Caco-2 (cell line): Measurements from ENCODE around the gene DIP2B. TPM values are rescaled to one million over a fixed set of nuclear protein-coding genes. Genes with fewer than 3 reads are reported as not detected.

ENCODE experiments used
- BruUV-seq: library from RNA; stranded (reverse); fragments of 400-500 nt; replicated peaks from 2 replicates; lab custom pipeline; 2021; lab: Mats Ljungman, UMichigan
- CTCF ChIA-PET: fragments of 300-600 bp; sonication (Branson Sonifier 250); formaldehyde crosslinking; loops from one replicate; lab custom pipeline; 2022; ENCODE audit warnings: antibody characterized with exemption; lab: Charles Lee
- POLR2A ChIA-PET: fragments of 300-600 bp; sonication (Branson Sonifier 250); formaldehyde crosslinking; loops from one replicate; lab custom pipeline; 2022; ENCODE audit warnings: antibody characterized with exemption; lab: Charles Lee
- DNase-seq, 2 experiments: peaks; one replicate each; pipeline versions ENCODE4 v3.0.0 to v3.0.0-alpha.2; 2020 to 2022
- H3K27me3 ChIP-seq: replicated peaks from 2 replicates; pipeline ENCODE4 v1.6.0; 2011; ENCODE audit warnings: low read length; ENCODE audit not compliant: control insufficient read depth, insufficient read depth
- H3K36me3 ChIP-seq: 2 replicates; pipeline ENCODE4 v1.5.1; 2011; ENCODE audit warnings: low read length; ENCODE audit not compliant: control insufficient read depth, insufficient read depth
- H3K4me1 ChIP-seq: fragments of 250-450 bp; sonication (Bioruptor Pico); 2 replicates; pipeline ENCODE4 v1.5.1; 2020; ENCODE audit warnings: mild to moderate bottlenecking
- H3K4me3 ChIP-seq: 2 replicates; pipeline ENCODE4 v1.5.1; 2011; ENCODE audit warnings: low read depth, mild to moderate bottlenecking, control low read depth, low read length
- H3K9me3 ChIP-seq: fragments of 250-450 bp; sonication (Bioruptor Pico); 2 replicates; pipeline ENCODE4 v1.5.1; 2020; ENCODE audit warnings: mild to moderate bottlenecking, moderate library complexity
- H3K27ac Mint-ChIP-seq: one replicate; pipeline ENCODE4 v1.8.0; 2022; ENCODE audit warnings: mixed read lengths; ENCODE audit not compliant: unreplicated experiment
- H3K27me3 Mint-ChIP-seq: one replicate; pipeline ENCODE4 v1.8.0; 2022; ENCODE audit warnings: mixed read lengths; ENCODE audit not compliant: insufficient read depth, unreplicated experiment
- H3K36me3 Mint-ChIP-seq: one replicate; pipeline ENCODE4 v1.8.0; 2022; ENCODE audit warnings: mild to moderate bottlenecking, mixed read lengths; ENCODE audit not compliant: insufficient read depth, unreplicated experiment
- H3K4me1 Mint-ChIP-seq: one replicate; pipeline ENCODE4 v1.8.0; 2022; ENCODE audit warnings: low read depth, mixed read lengths; ENCODE audit not compliant: unreplicated experiment
- H3K4me3 Mint-ChIP-seq: one replicate; pipeline ENCODE4 v1.8.0; 2022; ENCODE audit warnings: mild to moderate bottlenecking, moderate library complexity, mixed read lengths; ENCODE audit not compliant: unreplicated experiment
- H3K9me3 Mint-ChIP-seq: one replicate; pipeline ENCODE4 v1.8.0; 2022; ENCODE audit warnings: mixed read lengths; ENCODE audit not compliant: unreplicated experiment
- intact Hi-C: fragments of 100-400 bp; cut with micrococcal nuclease; formaldehyde crosslinking; loops from one replicate; pipeline ENCODE4 v1.10.0; 2022; ENCODE audit not compliant: unreplicated experiment
- total RNA-seq: library from RNA; stranded (reverse); gene quantifications from 2 replicates; pipeline ENCODE4 v1.2.3, GENCODE V29; 2022
- TF ChIP-seq, protein P1 (sequence below), 2 experiments: fragments of 200-600 bp in 1 of 2; IDR thresholded peaks; 1 replicate in 1 of 2; 2 replicates in 1 of 2; pipeline versions ENCODE4 v1.5.1 to v1.8.0; 2011 to 2022; ENCODE audit warnings: antibody characterized with exemption in 1 of 2, control low read depth in 1 of 2, inconsistent platforms in 1 of 2, low read depth in 1 of 2, low read length in 1 of 2, mild to moderate bottlenecking in 1 of 2, moderate library complexity in 1 of 2; ENCODE audit not compliant: insufficient read depth in 1 of 2, severe bottlenecking in 1 of 2, unreplicated experiment in 1 of 2

The DIP2B gene
- total RNA-seq, 1 experiment from 2014 or later = 32.7 TPM

DNA sequence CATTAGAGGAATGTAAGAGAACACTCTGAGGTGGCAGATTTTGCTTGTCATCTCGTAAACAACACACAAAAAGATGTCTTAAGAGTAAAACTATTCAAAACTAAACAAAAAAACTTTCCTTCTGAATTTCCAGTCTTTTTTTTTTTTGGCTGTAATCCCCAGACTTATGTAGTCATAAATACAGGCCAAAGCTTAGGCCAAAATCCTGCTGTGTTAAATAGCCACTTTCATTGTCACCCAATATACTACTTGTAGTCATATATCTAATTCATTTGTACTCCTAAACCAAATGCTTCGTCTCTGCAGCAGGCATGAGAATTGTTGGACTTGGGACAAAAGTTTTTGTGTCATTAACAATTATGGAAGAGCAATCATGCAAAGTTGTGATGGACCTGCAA lies 155.6 kb downstream of the DIP2B start:
- DNase-seq = no peak
- H3K36me3 ChIP-seq = no peaks in the 10 kb centered on the region
- peaks cover 14% of the 10 kb centered on the region for H3K4me1 ChIP-seq
- Mint-ChIP-seq H3K36me3 (no peaks in the 10 kb centered on the region), H3K27me3 (no peaks in the 10 kb centered on the region), H3K4me1 (peaks cover 15% of the 10 kb centered on the region), H3K9me3 (no peaks in the 10 kb centered on the region), H3K27ac (peak overlapping the region; percentile 51), H3K4me3 (no peak overlapping the region)
- TF ChIP-seq, protein P1, sequence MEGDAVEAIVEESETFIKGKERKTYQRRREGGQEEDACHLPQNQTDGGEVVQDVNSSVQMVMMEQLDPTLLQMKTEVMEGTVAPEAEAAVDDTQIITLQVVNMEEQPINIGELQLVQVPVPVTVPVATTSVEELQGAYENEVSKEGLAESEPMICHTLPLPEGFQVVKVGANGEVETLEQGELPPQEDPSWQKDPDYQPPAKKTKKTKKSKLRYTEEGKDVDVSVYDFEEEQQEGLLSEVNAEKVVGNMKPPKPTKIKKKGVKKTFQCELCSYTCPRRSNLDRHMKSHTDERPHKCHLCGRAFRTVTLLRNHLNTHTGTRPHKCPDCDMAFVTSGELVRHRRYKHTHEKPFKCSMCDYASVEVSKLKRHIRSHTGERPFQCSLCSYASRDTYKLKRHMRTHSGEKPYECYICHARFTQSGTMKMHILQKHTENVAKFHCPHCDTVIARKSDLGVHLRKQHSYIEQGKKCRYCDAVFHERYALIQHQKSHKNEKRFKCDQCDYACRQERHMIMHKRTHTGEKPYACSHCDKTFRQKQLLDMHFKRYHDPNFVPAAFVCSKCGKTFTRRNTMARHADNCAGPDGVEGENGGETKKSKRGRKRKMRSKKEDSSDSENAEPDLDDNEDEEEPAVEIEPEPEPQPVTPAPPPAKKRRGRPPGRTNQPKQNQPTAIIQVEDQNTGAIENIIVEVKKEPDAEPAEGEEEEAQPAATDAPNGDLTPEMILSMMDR (IDR thresholded peaks at IDR 0.05; ENCODE audit: insufficient read depth in 1 of 2, low read depth in 1 of 2, low read length in 1 of 2, severe bottlenecking in 1 of 2, unreplicated experiment in 1 of 2) = no peak
- H3K4me3 ChIP-seq = no peak overlapping the region
- no peaks in the 10 kb centered on the region for H3K27me3 ChIP-seq
- no TSS peak for BruUV-seq
- intact Hi-C loops = no loop called here
- H3K9me3 ChIP-seq = no peaks in the 10 kb centered on the region
- POLR2A ChIA-PET = interaction anchor here (0.7 kb wide), 1 partner anchor 59 kb away, joined by 3 read pairs; no protein-coding TSS in a partner anchor
- CTCF ChIA-PET = no interaction called here

DNA sequence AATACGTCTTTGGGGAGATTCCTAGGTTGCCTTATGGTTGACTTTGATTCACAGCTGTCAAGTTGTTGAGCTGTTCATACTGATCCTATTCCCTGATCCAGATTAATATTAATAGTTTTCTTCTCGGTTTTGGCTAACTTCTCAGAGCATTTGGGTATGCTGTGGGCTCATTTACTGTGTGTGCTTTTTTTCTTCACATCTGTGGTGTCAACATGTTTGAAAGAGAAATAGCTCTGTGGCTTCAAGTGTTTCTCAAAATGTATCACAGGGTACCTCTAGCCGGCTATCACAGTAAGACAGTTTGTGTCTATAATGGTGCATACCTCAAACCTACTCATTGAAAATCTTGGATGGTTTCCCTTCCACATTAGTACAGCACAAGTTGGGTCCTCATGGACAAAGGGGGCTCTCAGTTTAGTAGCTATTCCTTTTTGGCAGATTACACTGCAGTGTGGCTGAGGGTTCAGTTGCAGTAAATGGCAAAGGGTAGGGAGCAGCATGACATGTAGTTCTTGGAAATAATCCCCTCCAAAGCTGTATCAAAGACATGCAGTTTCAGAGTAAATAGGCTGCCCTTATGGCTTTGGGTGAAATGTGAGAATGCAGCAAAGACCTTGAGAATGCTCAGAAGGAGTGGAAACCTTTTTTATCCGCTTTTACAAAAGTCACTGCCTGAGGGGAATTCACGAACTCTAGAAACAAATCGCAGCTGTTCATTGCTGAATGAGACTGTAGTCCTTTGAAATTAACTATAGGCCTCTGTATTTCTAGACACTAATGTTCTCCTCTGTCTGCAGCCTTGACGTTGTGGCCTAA lies 156.7 kb downstream of the DIP2B start:
- Mint-ChIP-seq H3K4me3 (no peak overlapping the region), H3K27ac (no peak overlapping the region), H3K4me1 (peaks cover 14% of the 10 kb centered on the region), H3K36me3 (peaks cover 5% of the 10 kb centered on the region), H3K9me3 (no peaks in the 10 kb centered on the region), H3K27me3 (no peaks in the 10 kb centered on the region)
- CTCF ChIA-PET = no interaction called here
- POLR2A ChIA-PET = interaction anchor here (0.5 kb wide), 1 partner anchor 229 kb away, joined by 4 read pairs; no protein-coding TSS in a partner anchor
- no peak overlapping the region for H3K4me3 ChIP-seq
- H3K27me3 ChIP-seq = no peaks in the 10 kb centered on the region
- no peaks in the 10 kb centered on the region for H3K9me3 ChIP-seq
- no TSS peak for BruUV-seq
- peaks cover 17% of the 10 kb centered on the region for H3K4me1 ChIP-seq
- TF ChIP-seq, protein P1 (IDR thresholded peaks at IDR 0.05; ENCODE audit: insufficient read depth in 1 of 2, low read depth in 1 of 2, low read length in 1 of 2, severe bottlenecking in 1 of 2, unreplicated experiment in 1 of 2) = no peak
- DNase-seq = no peak
- no peaks in the 10 kb centered on the region for H3K36me3 ChIP-seq
- intact Hi-C loops = no loop called here

DNA sequence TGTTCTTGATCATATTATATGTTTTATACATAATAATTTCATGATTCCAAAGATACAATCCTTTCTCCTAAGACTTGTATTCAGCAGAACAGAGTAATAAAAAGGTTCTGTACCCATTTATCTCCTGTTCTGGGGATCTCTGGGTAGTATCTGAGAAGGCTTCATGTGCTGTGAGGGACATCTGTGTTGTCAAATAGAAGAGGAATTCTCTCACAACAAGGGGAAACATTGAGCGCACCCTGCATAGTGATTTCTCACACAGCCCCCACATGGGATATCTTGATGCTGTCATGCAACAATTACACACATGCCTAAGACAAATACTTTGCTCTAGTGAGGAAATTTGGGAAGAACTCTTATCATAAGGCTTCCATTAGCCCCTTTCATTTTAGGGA lies 157.3 kb downstream of the DIP2B start:
- Histone ChIP-seq H3K4me3 (no peak overlapping the region), H3K36me3 (no peaks in the 10 kb centered on the region), H3K4me1 (peaks cover 17% of the 10 kb centered on the region), H3K9me3 (no peaks in the 10 kb centered on the region), H3K27me3 (no peaks in the 10 kb centered on the region)
- DNase-seq = no peak
- Mint-ChIP-seq H3K4me3 (no peak overlapping the region), H3K36me3 (peaks cover 7% of the 10 kb centered on the region), H3K9me3 (no peaks in the 10 kb centered on the region), H3K27ac (no peak overlapping the region), H3K4me1 (peaks cover 14% of the 10 kb centered on the region), H3K27me3 (no peaks in the 10 kb centered on the region)
- intact Hi-C loops = no loop called here
- ChIA-PET POLR2A (interaction anchor here (0.5 kb wide), 1 partner anchor 229 kb away, joined by 4 read pairs; no protein-coding TSS in a partner anchor), CTCF (no interaction called here)
- TSS peak; percentile 8 for BruUV-seq
- TF ChIP-seq, protein P1 (IDR thresholded peaks at IDR 0.05; ENCODE audit: insufficient read depth in 1 of 2, low read depth in 1 of 2, low read length in 1 of 2, severe bottlenecking in 1 of 2, unreplicated experiment in 1 of 2) = no peak
